Transverse colon (tissue), 4 donors: ENCODE results near the gene TNRC6A.

Experiments
- POLR2A ChIP-seq: fragments of 450-650 bp; IDR thresholded peaks from one replicate; pipeline ENCODE4 v1.6.1; 2016; ENCODE audit warnings: antibody characterized with exemption, mild to moderate bottlenecking, moderate library complexity
- POLR2AphosphoS5 ChIP-seq, 3 donors: sonication (generic); formaldehyde crosslinking; IDR thresholded peaks; one replicate each; pipeline ENCODE4 v1.6.1; 2016; ENCODE audit warnings: antibody characterized with exemption in 3 of 3
- TF ChIP-seq, protein P1 (sequence below), 5 experiments: fragments of 200-600 bp in 3 of 5; fragments of 450-650 bp in 2 of 5; sonication (generic) in 3 of 5; IDR thresholded peaks; 1 replicate in 2 of 5; 2 replicates in 3 of 5; pipeline ENCODE4 v1.5.1; 2016 to 2017; ENCODE audit warnings: antibody characterized with exemption in 5 of 5, inconsistent platforms in 3 of 5, mild to moderate bottlenecking in 2 of 5, moderate library complexity in 1 of 5

DNA sequence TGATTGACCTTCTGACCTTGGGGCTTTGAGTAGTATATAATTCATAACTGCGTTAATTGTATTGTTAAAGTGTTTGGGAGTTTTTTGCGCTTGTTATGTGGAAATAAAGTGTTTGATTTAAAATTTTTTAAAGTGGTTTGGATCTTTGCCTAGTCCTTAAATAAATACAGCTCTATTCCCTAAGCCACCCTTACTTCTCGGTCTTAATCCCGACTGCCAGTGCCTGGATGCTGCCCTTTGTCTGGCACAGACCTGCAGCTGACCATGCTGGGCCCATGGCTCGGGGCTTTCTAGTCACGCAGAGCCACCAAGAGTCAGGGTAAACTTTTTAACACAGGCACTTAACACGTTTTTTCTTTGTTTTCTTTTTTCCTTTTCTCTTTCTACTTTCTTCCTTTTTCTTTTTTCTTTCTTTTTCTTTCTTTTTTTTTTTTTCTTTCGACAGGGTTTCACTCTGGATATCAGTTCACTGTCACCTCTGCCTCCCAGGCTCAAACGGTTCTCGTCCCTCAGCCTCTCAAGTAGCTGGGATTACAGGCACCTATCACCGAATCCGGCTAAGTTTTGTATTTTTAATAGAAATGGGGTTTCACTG, 96.7 kb downstream of the TNRC6A start:
- TF ChIP-seq, protein P1, sequence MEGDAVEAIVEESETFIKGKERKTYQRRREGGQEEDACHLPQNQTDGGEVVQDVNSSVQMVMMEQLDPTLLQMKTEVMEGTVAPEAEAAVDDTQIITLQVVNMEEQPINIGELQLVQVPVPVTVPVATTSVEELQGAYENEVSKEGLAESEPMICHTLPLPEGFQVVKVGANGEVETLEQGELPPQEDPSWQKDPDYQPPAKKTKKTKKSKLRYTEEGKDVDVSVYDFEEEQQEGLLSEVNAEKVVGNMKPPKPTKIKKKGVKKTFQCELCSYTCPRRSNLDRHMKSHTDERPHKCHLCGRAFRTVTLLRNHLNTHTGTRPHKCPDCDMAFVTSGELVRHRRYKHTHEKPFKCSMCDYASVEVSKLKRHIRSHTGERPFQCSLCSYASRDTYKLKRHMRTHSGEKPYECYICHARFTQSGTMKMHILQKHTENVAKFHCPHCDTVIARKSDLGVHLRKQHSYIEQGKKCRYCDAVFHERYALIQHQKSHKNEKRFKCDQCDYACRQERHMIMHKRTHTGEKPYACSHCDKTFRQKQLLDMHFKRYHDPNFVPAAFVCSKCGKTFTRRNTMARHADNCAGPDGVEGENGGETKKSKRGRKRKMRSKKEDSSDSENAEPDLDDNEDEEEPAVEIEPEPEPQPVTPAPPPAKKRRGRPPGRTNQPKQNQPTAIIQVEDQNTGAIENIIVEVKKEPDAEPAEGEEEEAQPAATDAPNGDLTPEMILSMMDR (IDR thresholded peaks at IDR 0.05): no peak
- TF ChIP-seq POLR2A: no peak
- no peak for TF ChIP-seq POLR2AphosphoS5 (IDR thresholded peaks at IDR 0.05)
